ENCODE measurements around the gene SCARF2. TPM values are rescaled to one million over a fixed set of nuclear protein-coding genes. Genes with fewer than 3 reads are reported as not detected.

The SCARF2 gene
- total RNA-seq, 3 donors from 2014 or later (not counting 1 experiment from before 2014, with no cell fraction given), result 1.8 to 3.5 (median 2.9) TPM

DNA sequence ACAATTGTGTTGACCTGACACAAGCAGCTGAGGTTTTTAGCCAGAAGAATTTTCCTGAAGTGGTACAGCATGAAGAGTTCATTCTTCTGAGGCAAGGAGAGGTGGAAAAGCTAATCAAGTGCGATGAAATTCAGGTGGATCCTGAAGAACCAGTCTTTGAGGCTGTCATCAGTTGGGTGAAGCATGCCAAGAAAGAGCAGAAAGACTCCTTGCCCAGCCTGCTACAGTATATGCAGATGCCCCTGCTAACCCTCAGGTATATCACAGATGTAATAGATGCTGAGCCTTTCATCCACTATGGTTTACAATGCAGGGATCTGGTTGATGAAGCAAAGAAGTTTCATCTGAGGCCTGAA, 12.9 kb upstream of the SCARF2 start:
- Mint-ChIP-seq H3K27ac (no peak overlapping the region), H3K4me3 (no peak overlapping the region), H3K27me3 (ENCODE audit: low read depth in 2 of 2) (no peaks in the 10 kb centered on the region), H3K36me3 (peaks cover 4% of the 10 kb centered on the region), H3K9me3 (no peaks in the 10 kb centered on the region), H3K4me1 (no peaks in the 10 kb centered on the region)
- intact Hi-C loops (cut with micrococcal nuclease), result no loop called here
- TF ChIP-seq, protein P1, sequence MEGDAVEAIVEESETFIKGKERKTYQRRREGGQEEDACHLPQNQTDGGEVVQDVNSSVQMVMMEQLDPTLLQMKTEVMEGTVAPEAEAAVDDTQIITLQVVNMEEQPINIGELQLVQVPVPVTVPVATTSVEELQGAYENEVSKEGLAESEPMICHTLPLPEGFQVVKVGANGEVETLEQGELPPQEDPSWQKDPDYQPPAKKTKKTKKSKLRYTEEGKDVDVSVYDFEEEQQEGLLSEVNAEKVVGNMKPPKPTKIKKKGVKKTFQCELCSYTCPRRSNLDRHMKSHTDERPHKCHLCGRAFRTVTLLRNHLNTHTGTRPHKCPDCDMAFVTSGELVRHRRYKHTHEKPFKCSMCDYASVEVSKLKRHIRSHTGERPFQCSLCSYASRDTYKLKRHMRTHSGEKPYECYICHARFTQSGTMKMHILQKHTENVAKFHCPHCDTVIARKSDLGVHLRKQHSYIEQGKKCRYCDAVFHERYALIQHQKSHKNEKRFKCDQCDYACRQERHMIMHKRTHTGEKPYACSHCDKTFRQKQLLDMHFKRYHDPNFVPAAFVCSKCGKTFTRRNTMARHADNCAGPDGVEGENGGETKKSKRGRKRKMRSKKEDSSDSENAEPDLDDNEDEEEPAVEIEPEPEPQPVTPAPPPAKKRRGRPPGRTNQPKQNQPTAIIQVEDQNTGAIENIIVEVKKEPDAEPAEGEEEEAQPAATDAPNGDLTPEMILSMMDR (IDR thresholded peaks at IDR 0.05), result no peak
- H3K9me3 ChIP-seq (ENCODE audit: control insufficient read depth, insufficient read depth, low read length), result no peaks in the 10 kb centered on the region
- no peak overlapping the region for H3K4me3 ChIP-seq (ENCODE audit: low read length)
- no peak for DNase-seq
- H3K27ac ChIP-seq (ENCODE audit: low read length), result no peak overlapping the region
- H3K36me3 ChIP-seq (ENCODE audit: control insufficient read depth, insufficient read depth, low read length), result peaks cover 17% of the 10 kb centered on the region
- WGBS (ENCODE audit: insufficient coverage), result 94% methylated on average over 1 of the region's 1 CpG
- no peaks in the 10 kb centered on the region for H3K27me3 ChIP-seq (ENCODE audit: control insufficient read depth, insufficient read depth, low read length)
- ATAC-seq, result no peak
- H3K4me1 ChIP-seq (ENCODE audit: control insufficient read depth, insufficient read depth, low read length), result no peaks in the 10 kb centered on the region

DNA sequence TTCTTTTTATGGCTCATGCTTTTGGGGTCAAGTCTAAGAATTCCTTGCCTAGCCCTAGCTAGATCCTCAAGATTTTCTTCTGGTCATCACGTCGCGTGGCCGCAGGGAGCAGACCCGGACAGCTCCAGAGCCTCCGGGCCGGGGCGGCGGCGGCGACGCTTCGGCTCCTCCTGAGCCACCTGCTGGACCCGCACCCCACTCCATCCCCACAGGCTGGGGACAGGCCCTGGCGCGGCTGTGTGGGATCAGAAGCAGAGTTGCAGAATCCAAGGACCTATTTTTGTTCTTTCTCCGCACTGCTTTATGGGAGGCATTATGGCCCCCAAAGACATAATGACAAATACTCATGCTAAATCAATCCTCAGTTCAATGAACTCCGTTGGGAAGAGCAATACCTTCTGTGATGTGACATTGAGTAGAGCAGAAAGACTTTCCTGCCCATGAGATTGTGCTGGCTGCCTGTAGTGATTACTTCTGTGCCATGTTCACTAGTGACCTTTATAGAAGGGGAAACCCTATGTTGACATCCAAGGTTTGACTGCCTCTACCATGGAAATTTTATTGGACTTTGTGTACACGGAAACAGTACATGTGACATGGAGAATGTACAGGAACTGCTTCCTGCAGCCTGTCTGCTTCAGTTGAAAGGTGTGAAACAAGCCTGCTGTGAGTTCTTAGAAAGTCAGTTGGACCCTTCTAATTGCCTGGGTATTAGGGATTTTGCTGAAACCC, 12.4 kb upstream of the SCARF2 start:
- peaks cover 4% of the 10 kb centered on the region for H3K36me3 Mint-ChIP-seq
- no peaks in the 10 kb centered on the region for H3K27me3 ChIP-seq (ENCODE audit: control insufficient read depth, insufficient read depth, low read length)
- H3K27ac ChIP-seq (ENCODE audit: low read length), result no peak overlapping the region
- DNase-seq, result no peak
- H3K4me3 Mint-ChIP-seq, result no peak overlapping the region
- intact Hi-C loops (cut with micrococcal nuclease), result no loop called here
- H3K9me3 ChIP-seq (ENCODE audit: control insufficient read depth, insufficient read depth, low read length), result no peaks in the 10 kb centered on the region
- H3K4me1 ChIP-seq (ENCODE audit: control insufficient read depth, insufficient read depth, low read length), result no peaks in the 10 kb centered on the region
- TF ChIP-seq, protein P1 (IDR thresholded peaks at IDR 0.05), result no peak
- H3K27me3 Mint-ChIP-seq (ENCODE audit: low read depth in 2 of 2), result no peaks in the 10 kb centered on the region
- no peaks in the 10 kb centered on the region for H3K9me3 Mint-ChIP-seq
- ATAC-seq, result no peak
- 97% methylated on average over 19 of the region's 19 CpGs for WGBS (ENCODE audit: insufficient coverage)
- no peak overlapping the region for H3K4me3 ChIP-seq (ENCODE audit: low read length)
- H3K4me1 Mint-ChIP-seq, result no peaks in the 10 kb centered on the region
- no peak overlapping the region for H3K27ac Mint-ChIP-seq
- peaks cover 20% of the 10 kb centered on the region for H3K36me3 ChIP-seq (ENCODE audit: control insufficient read depth, insufficient read depth, low read length)

- H3K36me3 ChIP-seq (ENCODE audit: control insufficient read depth, insufficient read depth, low read length), result peaks cover 22% of the 10 kb centered on the region
- TF ChIP-seq, protein P1 (IDR thresholded peaks at IDR 0.05), result no peak
- no peak for DNase-seq
- WGBS (ENCODE audit: insufficient coverage), result 98% methylated on average over 5 of the region's 5 CpGs
- Mint-ChIP-seq H3K4me3 (no peak overlapping the region), H3K27ac (no peak overlapping the region), H3K27me3 (ENCODE audit: low read depth in 2 of 2) (no peaks in the 10 kb centered on the region), H3K36me3 (peaks cover 4% of the 10 kb centered on the region), H3K9me3 (no peaks in the 10 kb centered on the region), H3K4me1 (no peaks in the 10 kb centered on the region)
- no peaks in the 10 kb centered on the region for H3K9me3 ChIP-seq (ENCODE audit: control insufficient read depth, insufficient read depth, low read length)
- no peak for ATAC-seq
- no peak overlapping the region for H3K4me3 ChIP-seq (ENCODE audit: low read length)
- no peaks in the 10 kb centered on the region for H3K27me3 ChIP-seq (ENCODE audit: control insufficient read depth, insufficient read depth, low read length)
- H3K4me1 ChIP-seq (ENCODE audit: control insufficient read depth, insufficient read depth, low read length), result no peaks in the 10 kb centered on the region
- intact Hi-C loops (cut with micrococcal nuclease), result no loop called here
- H3K27ac ChIP-seq (ENCODE audit: low read length), result no peak overlapping the region
These were observed 11.0 kb upstream of the SCARF2 start for GRCh38 chr22:20448630-20449029.
